OCI-LY3 (cell line): ENCODE measurements around the gene PTPN21.

ENCODE experiments used
- EZH2phosphoT487 ChIP-seq: fragments of 200-600 bp; shearing (Covaris generic); IDR thresholded peaks from 2 replicates; pipeline ENCODE4 v1.6.1; 2018; ENCODE audit warnings: antibody characterized with exemption, mixed run types, low read depth
- TF ChIP-seq, protein P1 (sequence below): fragments of 200-600, 300-600 bp; sonication (generic); IDR thresholded peaks from 2 replicates; pipeline ENCODE4 v1.5.1; 2014; ENCODE audit warnings: antibody characterized with exemption, low read length, low read depth

DNA sequence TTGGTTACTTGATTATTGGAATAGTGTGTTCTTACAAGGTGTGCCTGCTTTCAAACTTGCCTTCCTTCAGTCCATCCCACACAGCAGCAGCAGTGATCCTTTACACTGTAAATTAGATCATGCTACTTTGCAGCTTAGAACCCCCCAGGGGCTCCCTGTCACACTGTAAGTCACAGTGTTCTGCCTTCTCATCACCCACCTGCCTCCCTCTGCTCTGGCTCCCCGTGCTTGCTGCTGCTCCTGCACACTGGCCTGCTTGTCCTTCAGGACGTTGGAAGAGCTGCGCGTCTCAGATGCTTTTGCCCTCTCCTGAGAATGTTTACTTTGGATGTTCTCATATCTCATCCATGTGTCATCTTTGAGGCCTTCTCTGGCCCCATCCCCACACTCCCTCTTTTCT, 35.4 kb upstream of the PTPN21 start:
- TF ChIP-seq, protein P1, sequence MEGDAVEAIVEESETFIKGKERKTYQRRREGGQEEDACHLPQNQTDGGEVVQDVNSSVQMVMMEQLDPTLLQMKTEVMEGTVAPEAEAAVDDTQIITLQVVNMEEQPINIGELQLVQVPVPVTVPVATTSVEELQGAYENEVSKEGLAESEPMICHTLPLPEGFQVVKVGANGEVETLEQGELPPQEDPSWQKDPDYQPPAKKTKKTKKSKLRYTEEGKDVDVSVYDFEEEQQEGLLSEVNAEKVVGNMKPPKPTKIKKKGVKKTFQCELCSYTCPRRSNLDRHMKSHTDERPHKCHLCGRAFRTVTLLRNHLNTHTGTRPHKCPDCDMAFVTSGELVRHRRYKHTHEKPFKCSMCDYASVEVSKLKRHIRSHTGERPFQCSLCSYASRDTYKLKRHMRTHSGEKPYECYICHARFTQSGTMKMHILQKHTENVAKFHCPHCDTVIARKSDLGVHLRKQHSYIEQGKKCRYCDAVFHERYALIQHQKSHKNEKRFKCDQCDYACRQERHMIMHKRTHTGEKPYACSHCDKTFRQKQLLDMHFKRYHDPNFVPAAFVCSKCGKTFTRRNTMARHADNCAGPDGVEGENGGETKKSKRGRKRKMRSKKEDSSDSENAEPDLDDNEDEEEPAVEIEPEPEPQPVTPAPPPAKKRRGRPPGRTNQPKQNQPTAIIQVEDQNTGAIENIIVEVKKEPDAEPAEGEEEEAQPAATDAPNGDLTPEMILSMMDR: no peak
- TF ChIP-seq EZH2phosphoT487: no peak
